ENCODE measurements around the gene RGS19. TPM values are rescaled to one million over a fixed set of nuclear protein-coding genes. Genes with fewer than 3 reads are reported as not detected.
A peak's percentile ranks its signal among the peaks of the same experiment; 100 is the strongest.

Gene RGS19
- total RNA-seq, 1 donor from 2014 or later = 2.0 TPM

- DNase-seq (ENCODE audit: low spot score) = no peak
- H3K4me1 ChIP-seq = peaks cover 27% of the 10 kb centered on the region
- Mint-ChIP-seq H3K27me3 (ENCODE audit: insufficient read depth, low read depth) (peaks cover 16% of the 10 kb centered on the region), H3K27ac (no peak overlapping the region), H3K4me1 (peaks cover 41% of the 10 kb centered on the region), H3K36me3 (no peaks in the 10 kb centered on the region), H3K9me3 (peaks cover 1% of the 10 kb centered on the region), H3K4me3 (peak overlapping the region; percentile 86)
- no peaks in the 10 kb centered on the region for H3K36me3 ChIP-seq
- no peak overlapping the region for H3K9ac ChIP-seq
- peaks cover 69% of the 10 kb centered on the region for H3K27me3 ChIP-seq
- H4K20me1 ChIP-seq (ENCODE audit: low read depth) = peaks cover 19% of the 10 kb centered on the region
- H3K4me3 ChIP-seq = peak overlapping the region; percentile 77
- H3K4me2 ChIP-seq = peak overlapping the region; percentile 96
- H3K9me3 ChIP-seq (ENCODE audit: low read depth) = no peaks in the 10 kb centered on the region
- TF ChIP-seq CTCF (IDR thresholded peaks at IDR 0.05) = no peak
- no peak for TF ChIP-seq EZH2phosphoT487 (IDR thresholded peaks at IDR 0.05)
- TF ChIP-seq EZH2 (IDR thresholded peaks at IDR 0.05) = no peak
- peaks cover 55% of the 10 kb centered on the region for H3F3A ChIP-seq (ENCODE audit: low read depth)
- H3K79me2 ChIP-seq (ENCODE audit: low read depth) = no peaks in the 10 kb centered on the region
- H2AFZ ChIP-seq (replicated peaks) = no peak overlapping the region
- H3K27ac ChIP-seq = no peak overlapping the region
Measured at GRCh38 chr20:64080813-64081623, 1.7 kb upstream of the RGS19 start.

- DNase-seq (ENCODE audit: low spot score) = peak; percentile 54
- no peak within 1 kb of the TSS for H3K27ac ChIP-seq
- peaks cover 19% of the 10 kb centered on the region for H4K20me1 ChIP-seq (ENCODE audit: low read depth)
- peaks cover 55% of the 10 kb centered on the region for H3F3A ChIP-seq (ENCODE audit: low read depth)
- peak within 1 kb of the TSS; percentile 86 for H3K4me3 Mint-ChIP-seq
- H3K4me3 ChIP-seq = peak within 1 kb of the TSS; percentile 77
- no peak within 1 kb of the TSS for H3K27ac Mint-ChIP-seq
- H3K4me1 ChIP-seq = peaks cover 27% of the 10 kb centered on the region
- H3K27me3 ChIP-seq = peaks cover 61% of the 10 kb centered on the region
- H3K9me3 ChIP-seq (ENCODE audit: low read depth) = no peaks in the 10 kb centered on the region
- no peaks in the 10 kb centered on the region for H3K36me3 Mint-ChIP-seq
- peak within 1 kb of the TSS; percentile 99 for H3K4me2 ChIP-seq
- no peaks in the 10 kb centered on the region for H3K79me2 ChIP-seq (ENCODE audit: low read depth)
- TF ChIP-seq EZH2phosphoT487 (IDR thresholded peaks at IDR 0.05) (no peak), CTCF (IDR thresholded peaks at IDR 0.05) (no peak), EZH2 (IDR thresholded peaks at IDR 0.05) (no peak)
- H3K9ac ChIP-seq = peak within 1 kb of the TSS; percentile 28
- H3K36me3 ChIP-seq = no peaks in the 10 kb centered on the region
- no peaks in the 10 kb centered on the region for H3K9me3 Mint-ChIP-seq
- H2AFZ ChIP-seq (replicated peaks) = peak within 1 kb of the TSS; percentile 82
- peaks cover 39% of the 10 kb centered on the region for H3K4me1 Mint-ChIP-seq
- H3K27me3 Mint-ChIP-seq (ENCODE audit: insufficient read depth, low read depth) = peaks cover 8% of the 10 kb centered on the region
Measured at GRCh38 chr20:64080013-64080812, 895 bp upstream of the RGS19 start, which contains the start of gene OPRL1. OPRL1 (plus strand) TSS chr20:64080082; CDS start chr20:64092721, 12,639 bp downstream.

GRCh38 chr20:64078934-64079272, 415 bp downstream of the RGS19 start:
- no peak for DNase-seq (ENCODE audit: low spot score)
- H3K4me1 Mint-ChIP-seq = peaks cover 32% of the 10 kb centered on the region
- peaks cover 2% of the 10 kb centered on the region for H3K27me3 Mint-ChIP-seq (ENCODE audit: insufficient read depth, low read depth)
- H2AFZ ChIP-seq (replicated peaks) = no peak overlapping the region
- peaks cover 48% of the 10 kb centered on the region for H3F3A ChIP-seq (ENCODE audit: low read depth)
- peaks cover 19% of the 10 kb centered on the region for H4K20me1 ChIP-seq (ENCODE audit: low read depth)
- H3K4me1 ChIP-seq = peaks cover 17% of the 10 kb centered on the region
- H3K27ac Mint-ChIP-seq = no peak overlapping the region
- peaks cover 48% of the 10 kb centered on the region for H3K27me3 ChIP-seq
- H3K4me3 ChIP-seq = peak overlapping the region; percentile 77
- H3K4me2 ChIP-seq = peak overlapping the region; percentile 99
- no peaks in the 10 kb centered on the region for H3K9me3 Mint-ChIP-seq
- no peak overlapping the region for H3K27ac ChIP-seq
- no peaks in the 10 kb centered on the region for H3K79me2 ChIP-seq (ENCODE audit: low read depth)
- no peaks in the 10 kb centered on the region for H3K36me3 Mint-ChIP-seq
- TF ChIP-seq EZH2phosphoT487 (IDR thresholded peaks at IDR 0.05) (no peak), CTCF (IDR thresholded peaks at IDR 0.05) (no peak), EZH2 (IDR thresholded peaks at IDR 0.05) (no peak)
- H3K9me3 ChIP-seq (ENCODE audit: low read depth) = no peaks in the 10 kb centered on the region
- H3K9ac ChIP-seq = no peak overlapping the region
- H3K4me3 Mint-ChIP-seq = peak overlapping the region; percentile 81
- no peaks in the 10 kb centered on the region for H3K36me3 ChIP-seq
